SK-N-SH treated with all-trans-retinoic acid at 6 μM for 48 hours (cell line): ENCODE data around the gene CRIP3.

Experiments used
- ATAC-seq: fragments of 200-7000 bp; cut with Tn5 transposase; 3 replicates; pipeline ENCODE4 v1.9.1; 2020; ENCODE audit warnings: mild to moderate bottlenecking, moderate library complexity
- ARNTL ChIP-seq: fragments of 450-650 bp; formaldehyde crosslinking; IDR thresholded peaks from 2 replicates; pipeline ENCODE4 v1.5.0; 2020; ENCODE audit warnings: low read depth, mild to moderate bottlenecking, moderate library complexity, borderline replicate concordance
- BACH2 ChIP-seq: fragments of 250-450 bp; sonication (Bioruptor Pico); IDR thresholded peaks from 2 replicates; pipeline ENCODE4 v1.9.0; 2021; ENCODE audit warnings: mild to moderate bottlenecking, borderline replicate concordance
- CSDC2 ChIP-seq: fragments of 250-450 bp; sonication (Bioruptor Pico); IDR thresholded peaks from 2 replicates; pipeline ENCODE4 v1.5.0; 2020; ENCODE audit warnings: mild to moderate bottlenecking, moderate library complexity
- CSRNP3 ChIP-seq: fragments of 250-450 bp; sonication (Bioruptor Pico); IDR thresholded peaks from 2 replicates; pipeline ENCODE4 v1.5.1; 2021; ENCODE audit warnings: mild to moderate bottlenecking, moderate library complexity
- ESRRG ChIP-seq: fragments of 250-450 bp; sonication (Bioruptor Pico); IDR thresholded peaks from 2 replicates; pipeline ENCODE4 v1.6.1; 2021; ENCODE audit warnings: mild to moderate bottlenecking
- ISL1 ChIP-seq: fragments of 250-450 bp; sonication (Bioruptor Pico); IDR thresholded peaks from 2 replicates; pipeline ENCODE4 v2.1.2; 2022; ENCODE audit warnings: mild to moderate bottlenecking, moderate library complexity
- OSR1 ChIP-seq: fragments of 250-450 bp; sonication (Bioruptor Pico); IDR thresholded peaks from 2 replicates; pipeline ENCODE4 v1.8.0; 2022; ENCODE audit warnings: moderate library complexity, mild to moderate bottlenecking, inconsistent platforms
- PATZ1 ChIP-seq: fragments of 250-450 bp; sonication (Bioruptor Pico); IDR thresholded peaks from 2 replicates; pipeline ENCODE4 v1.8.0; 2020; ENCODE audit warnings: mild to moderate bottlenecking, moderate library complexity, borderline replicate concordance
- POU6F1 ChIP-seq: fragments of 250-450 bp; sonication (Bioruptor Pico); IDR thresholded peaks from 2 replicates; pipeline ENCODE4 v1.8.0; 2021; ENCODE audit warnings: low read depth, mild to moderate bottlenecking, moderate library complexity, borderline replicate concordance
- PPARA ChIP-seq: fragments of 250-450 bp; sonication (Bioruptor Pico); IDR thresholded peaks from 2 replicates; pipeline ENCODE4 v1.5.0; 2020; ENCODE audit warnings: mild to moderate bottlenecking, borderline replicate concordance
- RARB ChIP-seq: fragments of 250-450 bp; sonication (Bioruptor Pico); IDR thresholded peaks from 2 replicates; pipeline ENCODE4 v1.8.0; 2021; ENCODE audit warnings: mild to moderate bottlenecking, moderate library complexity
- TOX ChIP-seq: fragments of 250-450 bp; sonication (Bioruptor Pico); IDR thresholded peaks from 2 replicates; pipeline ENCODE4 v1.8.0; 2021; ENCODE audit warnings: mild to moderate bottlenecking, moderate library complexity, borderline replicate concordance
- ZC3H10 ChIP-seq: fragments of 250-450 bp; sonication (Bioruptor Pico); IDR thresholded peaks from 2 replicates; pipeline ENCODE4 v1.5.1; 2021; ENCODE audit warnings: mild to moderate bottlenecking, moderate library complexity
- ZFP3 ChIP-seq: fragments of 250-450 bp; sonication (Bioruptor Pico); IDR thresholded peaks from 2 replicates; pipeline ENCODE4 v1.5.0; 2020; ENCODE audit warnings: mild to moderate bottlenecking, moderate library complexity
- ZNF565 ChIP-seq: fragments of 450-650 bp; formaldehyde crosslinking; conservative IDR thresholded peaks from 2 replicates; pipeline ENCODE4 v1.5.0; 2020; ENCODE audit warnings: low read depth, mild to moderate bottlenecking, moderate library complexity
- ZNF70 ChIP-seq: fragments of 450-650 bp; formaldehyde crosslinking; IDR thresholded peaks from 2 replicates; pipeline ENCODE4 v1.5.0; 2020; ENCODE audit warnings: mild to moderate bottlenecking, moderate library complexity
- ZNF8 ChIP-seq: fragments of 450-650 bp; formaldehyde crosslinking; IDR thresholded peaks from 2 replicates; pipeline ENCODE4 v1.5.0; 2020; ENCODE audit warnings: mild to moderate bottlenecking, moderate library complexity

The CRIP3 gene

GRCh38 chr6:43331470-43331869 lies 22.8 kb upstream of the CRIP3 start:
- no peak for ATAC-seq
- no peak for TF ChIP-seq ZNF565 (CRISPR knock-in tag)

- ATAC-seq: no peak
- TF ChIP-seq ZC3H10 (CRISPR knock-in tag): no peak
- TF ChIP-seq PATZ1 (CRISPR knock-in tag): no peak
- TF ChIP-seq CSRNP3 (CRISPR knock-in tag): no peak
- no peak for TF ChIP-seq ZNF70 (CRISPR knock-in tag)
- no peak for TF ChIP-seq OSR1
- TF ChIP-seq POU6F1 (CRISPR knock-in tag): no peak
- no peak for TF ChIP-seq RARB (CRISPR knock-in tag)
- no peak; the same call in 1 of the 2 replicates for TF ChIP-seq ISL1 (CRISPR knock-in tag)
- TF ChIP-seq CSDC2 (CRISPR knock-in tag): no peak
- TF ChIP-seq BACH2: no peak
- TF ChIP-seq ZNF8 (CRISPR knock-in tag): no peak
- no peak for TF ChIP-seq PPARA (CRISPR knock-in tag)
These were observed 19.9 kb upstream of the CRIP3 start for GRCh38 chr6:43328528-43328927.

GRCh38 chr6:43325876-43326275 lies 17.2 kb upstream of the CRIP3 start:
- no peak for TF ChIP-seq ISL1 (CRISPR knock-in tag)
- TF ChIP-seq CSDC2 (CRISPR knock-in tag): no peak
- TF ChIP-seq TOX (CRISPR knock-in tag): no peak
- no peak for TF ChIP-seq POU6F1 (CRISPR knock-in tag)
- no peak for TF ChIP-seq PATZ1 (CRISPR knock-in tag)
- no peak for TF ChIP-seq OSR1
- TF ChIP-seq ZNF565 (CRISPR knock-in tag): no peak
- no peak for TF ChIP-seq ESRRG (CRISPR knock-in tag)
- TF ChIP-seq ZNF8 (CRISPR knock-in tag): no peak
- TF ChIP-seq ARNTL (CRISPR knock-in tag): no peak

GRCh38 chr6:43318011-43318410 lies 9.4 kb upstream of the CRIP3 start:
- ATAC-seq: no peak
- TF ChIP-seq BACH2: no peak

More at GRCh38 chr6:43325876-43326275, 17.2 kb upstream of the CRIP3 start:
- no peak for ATAC-seq

GRCh38 chr6:43313813-43314212 lies 5.2 kb upstream of the CRIP3 start:
- ATAC-seq: no peak
- TF ChIP-seq TOX (CRISPR knock-in tag): no peak
- TF ChIP-seq ZC3H10 (CRISPR knock-in tag): no peak
- no peak for TF ChIP-seq BACH2
- TF ChIP-seq ZNF70 (CRISPR knock-in tag): no peak
- TF ChIP-seq POU6F1 (CRISPR knock-in tag): no peak
- TF ChIP-seq CSRNP3 (CRISPR knock-in tag): no peak
- TF ChIP-seq PATZ1 (CRISPR knock-in tag): no peak
- TF ChIP-seq ARNTL (CRISPR knock-in tag): no peak
- TF ChIP-seq OSR1: no peak
- TF ChIP-seq PPARA (CRISPR knock-in tag): no peak
- no peak for TF ChIP-seq ZNF8 (CRISPR knock-in tag)
- TF ChIP-seq ZFP3 (CRISPR knock-in tag): no peak
